Panc1 (cell line): Measurements from ENCODE around the gene CHI3L1.

Experiments
- POLR2AphosphoS5 ChIP-seq: IDR thresholded peaks from 2 replicates; pipeline ENCODE4 v1.6.1; 2012; ENCODE audit warnings: mild to moderate bottlenecking, low read depth, low read length, moderate library complexity
- TF ChIP-seq, protein P1 (sequence below): fragments of 450-650 bp; IDR thresholded peaks from 2 replicates; pipeline ENCODE4 v1.5.1; 2017; ENCODE audit warnings: mild to moderate bottlenecking
- TF ChIP-seq, protein P2 (sequence below), 2 experiments: IDR thresholded peaks; 2 replicates each; pipeline ENCODE4 v1.6.1; 2011 to 2012; ENCODE audit warnings: low read depth in 2 of 2, control low read depth in 1 of 2, low read length in 1 of 2, mild to moderate bottlenecking in 1 of 2, moderate library complexity in 1 of 2; ENCODE audit not compliant: insufficient read depth in 1 of 2

DNA sequence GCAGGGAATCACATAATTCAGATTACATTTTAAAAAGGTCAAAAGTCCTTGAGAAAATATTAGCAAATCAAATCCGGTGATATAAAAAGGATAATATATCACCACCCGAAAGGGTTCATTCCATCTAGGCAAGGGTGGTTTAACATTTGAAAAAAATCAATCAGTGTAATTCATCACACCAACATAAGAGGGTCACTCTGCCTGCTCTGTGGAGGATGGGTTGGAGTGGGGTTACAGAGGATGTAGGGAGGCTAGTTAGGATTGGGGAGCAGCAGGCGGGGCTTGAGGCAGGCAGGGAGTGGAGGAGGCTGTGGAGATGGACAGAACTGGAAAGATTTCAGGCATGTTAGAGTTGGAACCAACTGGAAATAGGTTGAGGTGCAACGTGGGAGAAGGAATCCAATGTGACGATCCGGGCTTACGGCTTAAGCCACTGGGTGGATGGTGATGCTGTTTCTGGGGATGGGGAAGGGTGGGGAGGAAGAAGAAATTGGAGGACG is 46.5 kb downstream of the CHI3L1 start:
- TF ChIP-seq, protein P1, sequence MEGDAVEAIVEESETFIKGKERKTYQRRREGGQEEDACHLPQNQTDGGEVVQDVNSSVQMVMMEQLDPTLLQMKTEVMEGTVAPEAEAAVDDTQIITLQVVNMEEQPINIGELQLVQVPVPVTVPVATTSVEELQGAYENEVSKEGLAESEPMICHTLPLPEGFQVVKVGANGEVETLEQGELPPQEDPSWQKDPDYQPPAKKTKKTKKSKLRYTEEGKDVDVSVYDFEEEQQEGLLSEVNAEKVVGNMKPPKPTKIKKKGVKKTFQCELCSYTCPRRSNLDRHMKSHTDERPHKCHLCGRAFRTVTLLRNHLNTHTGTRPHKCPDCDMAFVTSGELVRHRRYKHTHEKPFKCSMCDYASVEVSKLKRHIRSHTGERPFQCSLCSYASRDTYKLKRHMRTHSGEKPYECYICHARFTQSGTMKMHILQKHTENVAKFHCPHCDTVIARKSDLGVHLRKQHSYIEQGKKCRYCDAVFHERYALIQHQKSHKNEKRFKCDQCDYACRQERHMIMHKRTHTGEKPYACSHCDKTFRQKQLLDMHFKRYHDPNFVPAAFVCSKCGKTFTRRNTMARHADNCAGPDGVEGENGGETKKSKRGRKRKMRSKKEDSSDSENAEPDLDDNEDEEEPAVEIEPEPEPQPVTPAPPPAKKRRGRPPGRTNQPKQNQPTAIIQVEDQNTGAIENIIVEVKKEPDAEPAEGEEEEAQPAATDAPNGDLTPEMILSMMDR, result no peak
- TF ChIP-seq, protein P2, sequence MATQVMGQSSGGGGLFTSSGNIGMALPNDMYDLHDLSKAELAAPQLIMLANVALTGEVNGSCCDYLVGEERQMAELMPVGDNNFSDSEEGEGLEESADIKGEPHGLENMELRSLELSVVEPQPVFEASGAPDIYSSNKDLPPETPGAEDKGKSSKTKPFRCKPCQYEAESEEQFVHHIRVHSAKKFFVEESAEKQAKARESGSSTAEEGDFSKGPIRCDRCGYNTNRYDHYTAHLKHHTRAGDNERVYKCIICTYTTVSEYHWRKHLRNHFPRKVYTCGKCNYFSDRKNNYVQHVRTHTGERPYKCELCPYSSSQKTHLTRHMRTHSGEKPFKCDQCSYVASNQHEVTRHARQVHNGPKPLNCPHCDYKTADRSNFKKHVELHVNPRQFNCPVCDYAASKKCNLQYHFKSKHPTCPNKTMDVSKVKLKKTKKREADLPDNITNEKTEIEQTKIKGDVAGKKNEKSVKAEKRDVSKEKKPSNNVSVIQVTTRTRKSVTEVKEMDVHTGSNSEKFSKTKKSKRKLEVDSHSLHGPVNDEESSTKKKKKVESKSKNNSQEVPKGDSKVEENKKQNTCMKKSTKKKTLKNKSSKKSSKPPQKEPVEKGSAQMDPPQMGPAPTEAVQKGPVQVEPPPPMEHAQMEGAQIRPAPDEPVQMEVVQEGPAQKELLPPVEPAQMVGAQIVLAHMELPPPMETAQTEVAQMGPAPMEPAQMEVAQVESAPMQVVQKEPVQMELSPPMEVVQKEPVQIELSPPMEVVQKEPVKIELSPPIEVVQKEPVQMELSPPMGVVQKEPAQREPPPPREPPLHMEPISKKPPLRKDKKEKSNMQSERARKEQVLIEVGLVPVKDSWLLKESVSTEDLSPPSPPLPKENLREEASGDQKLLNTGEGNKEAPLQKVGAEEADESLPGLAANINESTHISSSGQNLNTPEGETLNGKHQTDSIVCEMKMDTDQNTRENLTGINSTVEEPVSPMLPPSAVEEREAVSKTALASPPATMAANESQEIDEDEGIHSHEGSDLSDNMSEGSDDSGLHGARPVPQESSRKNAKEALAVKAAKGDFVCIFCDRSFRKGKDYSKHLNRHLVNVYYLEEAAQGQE (IDR thresholded peaks at IDR 0.05; ENCODE audit: insufficient read depth in 1 of 2, low read depth in 2 of 2, low read length in 1 of 2), result no peak
- no peak for TF ChIP-seq POLR2AphosphoS5
